Stomach (tissue), 9 donors: Measurements from ENCODE around the gene ASCL2. TPM values are rescaled to one million over a fixed set of nuclear protein-coding genes. Genes with fewer than 3 reads are reported as not detected.

Experiments used
- DNase-seq, 2 donors: peaks; one replicate each; pipeline versions ENCODE4 v3.0.0 to v3.0.0-alpha.2; 2013 to 2019
- H3K27ac ChIP-seq, 5 donors: fragments of 200-600 bp in 4 of 5; sonication (generic) in 4 of 5; one replicate each; pipeline ENCODE4 v1.5.1; 2013 to 2019; ENCODE audit warnings: mild to moderate bottlenecking in 1 of 5, moderate library complexity in 1 of 5
- H3K27me3 ChIP-seq, 3 donors: fragments of 200-600 bp; sonication (generic); one replicate each; pipeline ENCODE4 v1.5.1; 2017 to 2019; ENCODE audit warnings: mixed run types in 1 of 3
- H3K36me3 ChIP-seq, 4 donors: fragments of 200-600 bp; sonication (generic); 1 replicate in 3 of 4; 2 replicates in 1 of 4; pipeline ENCODE4 v1.5.1; 2016 to 2019
- H3K4me1 ChIP-seq, 4 donors: fragments of 200-600 bp; sonication (generic); one replicate each; pipeline ENCODE4 v1.5.1; 2016 to 2019
- H3K4me3 ChIP-seq, 4 donors: fragments of 200-600 bp; sonication (generic) in 3 of 4; one replicate each; pipeline ENCODE4 v1.5.1; 2016 to 2019; ENCODE audit warnings: mild to moderate bottlenecking in 1 of 4
- H3K9me3 ChIP-seq, 4 donors: fragments of 200-600 bp; sonication (generic); one replicate each; pipeline ENCODE4 v1.5.1; 2016 to 2019
- EP300 ChIP-seq: sonication (generic); formaldehyde crosslinking; IDR thresholded peaks from one replicate; pipeline ENCODE4 v1.6.1; 2017; ENCODE audit warnings: antibody characterized with exemption
- POLR2A ChIP-seq, 4 donors: fragments of 450-650 bp; IDR thresholded peaks; one replicate each; pipeline ENCODE4 v1.6.1; 2016; ENCODE audit warnings: antibody characterized with exemption in 4 of 4, control low read depth in 2 of 4, mild to moderate bottlenecking in 1 of 4, moderate library complexity in 1 of 4
- POLR2AphosphoS5 ChIP-seq, 3 donors: sonication (generic); formaldehyde crosslinking; IDR thresholded peaks; one replicate each; pipeline ENCODE4 v1.6.1; 2016; ENCODE audit warnings: antibody characterized with exemption in 3 of 3
- WGBS, 5 donors: extraction: QIAGEN DNeasy Blood & Tissue Kit in 3 of 5; methylation state at CpG; one replicate each; pipeline versions ENCODE4 v1.1.5 to v1.1.7; 2013 to 2018; 5-methylcytosine and 5-hydroxymethylcytosine counted together
- intact Hi-C: fragments of 100-400 bp; cut with DNase I; formaldehyde crosslinking; loops from one replicate; pipeline ENCODE4 v1.15.1; 2023; ENCODE audit warnings: low total_unique reads
- polyA plus RNA-seq, 3 donors: library from polyadenylated mRNA; stranded (reverse); fragments of 200-250 nt; gene quantifications; one replicate each; pipeline ENCODE4 v1.2.3, GENCODE V29; 2013
- total RNA-seq, 5 donors: library from RNA; depleted of rRNA; stranded (reverse); fragments of >200 nt; gene quantifications; one replicate each; pipeline versions ENCODE4 v1.1.0 to v1.2.3, GENCODE V29; 2014 to 2016
- TF ChIP-seq, protein P1 (sequence below), 7 experiments: fragments of 450-650 bp in 4 of 7; fragments of 200-600 bp in 3 of 7; sonication (generic) in 3 of 7; IDR thresholded peaks; one replicate each; pipeline ENCODE4 v1.5.1; 2016 to 2019; ENCODE audit warnings: antibody characterized with exemption in 7 of 7, control low read depth in 2 of 7, mild to moderate bottlenecking in 1 of 7
- donor health status: healthy with polysubstance abuse.
- donor health status: Bipolar disorder and iron deficiency.
- donor health status: healthy.

Gene ASCL2
- total and polyA plus RNA-seq, 8 donors: 0.81 to 6.3 (median 2.2) TPM; not detected in 4

GRCh38 chr11:2315395-2316168, 45.2 kb upstream of the ASCL2 start:
- TF ChIP-seq, protein P1, sequence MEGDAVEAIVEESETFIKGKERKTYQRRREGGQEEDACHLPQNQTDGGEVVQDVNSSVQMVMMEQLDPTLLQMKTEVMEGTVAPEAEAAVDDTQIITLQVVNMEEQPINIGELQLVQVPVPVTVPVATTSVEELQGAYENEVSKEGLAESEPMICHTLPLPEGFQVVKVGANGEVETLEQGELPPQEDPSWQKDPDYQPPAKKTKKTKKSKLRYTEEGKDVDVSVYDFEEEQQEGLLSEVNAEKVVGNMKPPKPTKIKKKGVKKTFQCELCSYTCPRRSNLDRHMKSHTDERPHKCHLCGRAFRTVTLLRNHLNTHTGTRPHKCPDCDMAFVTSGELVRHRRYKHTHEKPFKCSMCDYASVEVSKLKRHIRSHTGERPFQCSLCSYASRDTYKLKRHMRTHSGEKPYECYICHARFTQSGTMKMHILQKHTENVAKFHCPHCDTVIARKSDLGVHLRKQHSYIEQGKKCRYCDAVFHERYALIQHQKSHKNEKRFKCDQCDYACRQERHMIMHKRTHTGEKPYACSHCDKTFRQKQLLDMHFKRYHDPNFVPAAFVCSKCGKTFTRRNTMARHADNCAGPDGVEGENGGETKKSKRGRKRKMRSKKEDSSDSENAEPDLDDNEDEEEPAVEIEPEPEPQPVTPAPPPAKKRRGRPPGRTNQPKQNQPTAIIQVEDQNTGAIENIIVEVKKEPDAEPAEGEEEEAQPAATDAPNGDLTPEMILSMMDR (IDR thresholded peaks at IDR 0.05): no peak
- TF ChIP-seq EP300 (no peak), POLR2AphosphoS5 (IDR thresholded peaks at IDR 0.05) (no peak), POLR2A (IDR thresholded peaks at IDR 0.05) (no peak)
- intact Hi-C loops: no loop called here
- DNase-seq: peak in 1 of 2 donors; percentile 20
- Histone ChIP-seq H3K4me1 (peaks cover 16 to 47% (median 31%) of the 10 kb centered on the region in 4 donors), H3K27ac (peak overlapping the region; percentile 21 to 81 (median 80)), H3K27me3 (no peaks in the 10 kb centered on the region), H3K9me3 (no peaks in the 10 kb centered on the region), H3K36me3 (peaks cover 0 to 6% (median 0%) of the 10 kb centered on the region in 4 donors), H3K4me3 (peak overlapping the region in 2 of 4 donors; percentile 5 to 19)
- WGBS, 5 donors: 49 to 70% (median 65%) methylated on average over 17 to 25 of the region's 25 CpGs

GRCh38 chr11:2314525-2315394, 44.4 kb upstream of the ASCL2 start:
- TF ChIP-seq EP300 (no peak), POLR2AphosphoS5 (IDR thresholded peaks at IDR 0.05) (peak in 1 of 3 donors; percentile 41)
- 24 to 34% (median 31%) methylated on average over 9 to 16 of the region's 16 CpGs for WGBS, 5 donors
- Histone ChIP-seq H3K4me3 (peak overlapping the region in 3 of 4 donors; percentile 5 to 19 (median 6)), H3K27me3 (no peaks in the 10 kb centered on the region), H3K9me3 (no peaks in the 10 kb centered on the region), H3K36me3 (peaks cover 0 to 6% (median 0%) of the 10 kb centered on the region in 4 donors), H3K4me1 (peaks cover 16 to 47% (median 31%) of the 10 kb centered on the region in 4 donors), H3K27ac (peak overlapping the region; percentile 65 to 81 (median 80))
- intact Hi-C loops: no loop called here
- peak; percentile 86 to 96 for DNase-seq

- DNase-seq: no peak
- 70 to 92% (median 85%) methylated on average over 6 to 7 of the region's 7 CpGs for WGBS, 5 donors
- Histone ChIP-seq H3K9me3 (no peaks in the 10 kb centered on the region), H3K27ac (peak overlapping the region; percentile 65 to 81 (median 80)), H3K36me3 (peaks cover 0 to 6% (median 0%) of the 10 kb centered on the region in 4 donors), H3K4me3 (no peak overlapping the region), H3K4me1 (peaks cover 16 to 47% (median 31%) of the 10 kb centered on the region in 4 donors), H3K27me3 (no peaks in the 10 kb centered on the region)
- intact Hi-C loops: no loop called here
- TF ChIP-seq, protein P1 (IDR thresholded peaks at IDR 0.05): no peak
- TF ChIP-seq POLR2AphosphoS5 (IDR thresholded peaks at IDR 0.05) (no peak), POLR2A (IDR thresholded peaks at IDR 0.05) (no peak), EP300 (no peak)
Measured at GRCh38 chr11:2314136-2314524, 43.7 kb upstream of the ASCL2 start.

- H3K4me3 ChIP-seq: no peak overlapping the region
- DNase-seq: no peak
- no peaks in the 10 kb centered on the region for H3K9me3 ChIP-seq
- peak overlapping the region in 4 of 5 donors; percentile 39 to 81 (median 62) for H3K27ac ChIP-seq
- no peaks in the 10 kb centered on the region for H3K27me3 ChIP-seq
- peaks cover 0 to 6% (median 0%) of the 10 kb centered on the region in 4 donors for H3K36me3 ChIP-seq
- no peak for TF ChIP-seq POLR2AphosphoS5 (IDR thresholded peaks at IDR 0.05)
- TF ChIP-seq POLR2A (IDR thresholded peaks at IDR 0.05): no peak
- TF ChIP-seq EP300: no peak
- TF ChIP-seq, protein P1 (IDR thresholded peaks at IDR 0.05): no peak
- intact Hi-C loops: no loop called here
- WGBS, 5 donors: 83 to 94% (median 90%) methylated on average over 27 to 34 of the region's 34 CpGs
- H3K4me1 ChIP-seq: peaks cover 16 to 47% (median 31%) of the 10 kb centered on the region in 4 donors
Measured at GRCh38 chr11:2313051-2313951, 42.9 kb upstream of the ASCL2 start.
